Activated CD8-positive, alpha-beta memory T cell treated with anti-CD3 and anti-CD28 coated beads for 48 hours (primary cell): Measurements from ENCODE around the gene PLEKHG4.
A peak's percentile ranks its signal among the peaks of the same experiment; 100 is the strongest.

Experiments
- DNase-seq, 3 experiments: peaks; one replicate each; pipeline ENCODE4 v3.0.0-alpha.2; 2020; ENCODE audit warnings: low read depth in 2 of 3, low spot score in 2 of 3

Gene PLEKHG4

DNA sequence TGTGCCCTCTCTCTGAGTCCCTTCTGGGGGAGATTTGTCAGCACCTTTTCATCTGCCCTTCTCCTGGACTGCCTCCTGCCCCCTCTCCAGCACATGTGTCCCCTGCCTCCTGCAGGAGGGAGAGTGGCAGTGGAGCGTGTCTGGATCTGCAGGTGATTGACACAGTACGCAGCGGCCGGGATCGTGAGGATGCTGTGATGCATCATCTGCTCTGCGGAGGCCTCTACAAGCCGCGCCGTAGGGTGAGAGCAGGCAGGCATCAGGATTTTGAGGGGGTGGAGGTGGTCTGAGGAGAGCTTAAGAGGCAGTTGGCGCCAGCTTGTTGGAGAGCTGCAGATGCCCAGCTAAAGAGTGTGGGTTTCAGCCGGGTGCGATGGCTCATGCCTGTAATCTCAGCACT, 19.6 kb upstream of the PLEKHG4 start:
- DNase-seq: no peak

DNA sequence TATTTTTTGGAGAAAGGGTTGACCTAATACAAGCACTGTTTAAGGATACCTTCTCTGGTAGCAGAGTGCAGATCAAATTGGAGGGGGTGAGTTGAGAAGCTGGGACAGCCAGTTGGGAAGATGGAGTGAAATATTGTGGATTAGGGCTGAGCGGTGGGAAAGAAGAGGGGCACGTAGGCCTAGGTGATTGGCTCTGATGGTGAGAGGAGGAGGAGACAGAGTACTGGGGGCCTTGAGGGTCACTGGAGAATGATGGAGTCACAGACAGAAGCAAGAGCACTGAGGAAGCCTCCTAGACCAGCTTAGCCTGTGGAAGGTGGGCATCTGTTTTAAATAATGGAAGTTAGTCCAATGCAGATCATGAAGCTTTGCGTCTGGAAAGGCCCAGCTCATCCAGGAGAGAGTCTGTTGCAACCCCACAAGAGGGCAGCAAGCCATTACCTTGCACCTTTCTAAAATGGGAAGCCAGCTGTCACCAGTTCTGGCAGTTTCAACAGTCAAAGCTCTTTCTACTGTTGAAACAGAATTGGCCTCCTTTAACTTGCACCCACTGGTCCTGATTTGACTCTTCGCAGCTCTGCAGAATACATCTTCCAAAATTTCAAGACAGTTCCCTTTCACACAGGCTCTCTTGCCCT, 18.8 kb upstream of the PLEKHG4 start:
- DNase-seq: no peak

DNA sequence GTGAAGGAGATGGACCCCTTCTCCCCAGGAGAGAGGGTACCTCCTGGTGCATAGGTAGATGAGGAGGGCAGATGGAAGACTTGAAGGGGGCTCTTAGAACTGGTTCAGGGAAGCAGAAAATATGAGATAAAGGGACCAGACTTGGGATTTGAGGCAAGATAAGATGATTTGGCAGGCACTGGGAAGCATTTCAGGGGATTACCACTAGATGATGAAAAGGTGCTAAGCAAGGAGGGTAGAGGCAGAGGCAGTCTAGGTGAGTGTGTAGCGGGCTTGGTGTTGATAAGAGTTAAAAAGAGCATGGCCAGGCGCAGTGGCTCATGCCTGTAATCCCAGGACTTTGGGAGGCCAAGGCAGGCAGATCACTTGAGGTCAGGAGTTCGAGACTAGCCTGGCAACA, 16.1 kb upstream of the PLEKHG4 start:
- DNase-seq: no peak

DNA sequence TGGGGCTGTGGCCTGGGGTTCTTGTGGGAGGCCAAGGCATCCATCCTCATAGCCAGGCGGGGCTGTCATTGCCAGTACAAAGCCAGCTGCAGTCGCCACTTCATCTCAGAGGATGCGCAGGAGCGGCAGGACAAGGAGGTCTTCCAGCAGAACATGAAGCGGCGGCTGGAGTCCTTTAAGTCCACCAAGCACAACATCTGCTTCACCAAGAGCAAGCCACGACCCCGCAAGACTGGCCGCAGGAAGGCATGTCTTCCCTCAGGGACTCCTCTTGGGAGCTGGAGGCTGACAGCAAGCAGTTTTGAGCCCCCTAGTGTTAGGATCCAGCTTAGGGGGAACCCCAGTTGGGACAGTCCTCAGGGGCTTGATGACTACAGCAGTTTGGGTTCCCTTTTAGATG, 15.1 kb upstream of the PLEKHG4 start:
- DNase-seq: no peak

DNA sequence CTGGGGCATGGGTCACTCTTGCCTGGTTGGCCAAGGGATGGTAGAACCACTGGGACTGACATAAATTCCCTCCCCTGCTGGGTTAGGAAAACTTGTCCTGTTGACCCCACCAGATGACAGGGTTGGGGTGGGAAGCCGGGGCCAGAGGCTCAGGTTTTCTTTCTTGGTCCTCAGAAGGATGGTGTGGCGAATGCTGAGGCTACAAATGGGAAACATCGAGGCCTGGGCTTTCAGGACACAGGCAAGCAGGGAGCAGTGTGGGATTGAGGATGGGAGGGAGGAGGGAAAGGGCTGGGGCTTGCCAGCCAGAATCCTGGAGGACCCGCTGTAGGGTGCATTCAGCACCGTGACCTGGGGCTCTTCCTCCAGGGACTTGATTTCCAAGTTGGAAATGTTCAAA, 14.5 kb upstream of the PLEKHG4 start:
- DNase-seq: no peak

DNA sequence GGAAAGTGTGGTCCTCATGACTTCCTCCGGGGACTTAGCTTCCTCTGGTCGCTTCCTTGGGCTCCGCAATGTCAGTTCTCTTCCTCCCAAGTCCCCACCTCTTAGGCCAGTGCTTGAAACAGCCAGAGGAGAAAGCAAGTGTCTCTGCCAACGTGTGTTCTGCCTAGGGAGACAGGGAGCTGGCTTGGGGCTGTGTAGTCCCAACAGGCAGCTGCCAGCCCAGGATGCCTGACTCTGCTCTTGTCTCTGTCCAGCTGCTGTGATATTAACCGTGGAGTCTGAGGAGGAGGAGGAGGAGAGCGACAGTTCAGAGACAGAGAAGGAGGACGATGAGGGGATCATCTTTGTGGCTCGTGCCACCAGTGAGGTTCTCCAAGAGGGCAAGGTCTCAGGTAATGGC, 13.5 kb upstream of the PLEKHG4 start:
- no peak for DNase-seq

DNA sequence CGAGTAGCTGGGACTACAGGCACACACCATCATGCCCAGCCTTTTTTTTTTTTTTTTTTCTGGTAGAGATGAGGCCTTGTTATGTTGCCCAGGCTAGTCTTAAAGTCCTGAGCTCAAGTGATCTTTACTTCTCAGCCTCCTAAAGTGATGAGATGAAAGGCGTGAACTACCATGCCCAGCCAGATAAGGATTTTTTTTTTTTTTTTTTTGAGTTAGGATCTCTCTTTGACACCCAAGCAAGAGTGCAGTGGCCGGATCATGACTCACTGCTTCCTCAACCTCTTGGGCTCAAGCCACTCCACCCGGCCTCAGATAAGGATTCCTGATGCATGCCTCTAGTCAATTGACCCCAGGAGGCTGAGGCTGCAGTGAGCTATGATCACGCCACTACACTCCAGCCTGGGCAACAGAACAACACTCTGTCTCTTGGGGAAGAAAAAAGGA, 11.2 kb upstream of the PLEKHG4 start:
- no peak for DNase-seq

DNA sequence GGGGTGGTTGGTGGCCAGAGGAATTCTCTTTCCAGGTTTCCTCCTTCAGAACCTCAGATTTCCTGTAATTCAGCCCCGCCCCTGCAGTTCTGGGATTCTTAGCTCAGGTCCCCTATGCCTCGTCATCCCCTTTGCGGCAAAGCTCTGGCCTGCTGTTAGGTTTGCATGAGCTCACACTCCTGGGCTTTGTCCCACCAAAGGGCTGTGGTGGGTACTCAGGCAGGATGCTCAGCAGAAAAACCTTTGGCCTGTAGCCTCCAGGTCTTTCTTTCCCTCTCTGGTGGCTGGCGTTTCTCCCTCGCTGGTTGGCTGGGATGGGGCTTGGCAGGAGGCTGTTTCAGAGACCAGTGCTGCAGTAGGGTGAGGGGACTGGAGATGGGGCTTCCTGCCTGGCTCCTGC, 9.6 kb upstream of the PLEKHG4 start:
- no peak for DNase-seq

DNA sequence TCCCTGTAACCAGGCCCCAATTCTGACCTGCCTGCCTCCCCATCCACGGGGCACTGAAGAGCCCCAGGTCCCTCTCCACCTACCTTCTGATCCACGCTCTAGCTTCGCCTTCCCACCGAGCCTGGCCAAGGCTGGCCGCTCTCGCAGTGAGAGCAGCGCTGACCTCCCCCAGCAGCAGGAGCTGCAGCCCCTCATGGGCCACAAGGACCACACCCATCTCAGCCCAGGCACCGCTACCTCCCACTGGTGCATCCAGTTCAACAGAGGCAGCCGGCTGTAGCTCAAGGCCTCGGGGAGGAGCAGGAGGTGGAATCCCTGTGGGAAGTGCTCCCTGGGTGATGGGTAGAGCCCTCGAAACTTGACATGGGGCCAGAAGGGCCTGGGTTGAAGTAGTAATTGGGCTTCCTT, 8.4 kb upstream of the PLEKHG4 start:
- DNase-seq: no peak

DNA sequence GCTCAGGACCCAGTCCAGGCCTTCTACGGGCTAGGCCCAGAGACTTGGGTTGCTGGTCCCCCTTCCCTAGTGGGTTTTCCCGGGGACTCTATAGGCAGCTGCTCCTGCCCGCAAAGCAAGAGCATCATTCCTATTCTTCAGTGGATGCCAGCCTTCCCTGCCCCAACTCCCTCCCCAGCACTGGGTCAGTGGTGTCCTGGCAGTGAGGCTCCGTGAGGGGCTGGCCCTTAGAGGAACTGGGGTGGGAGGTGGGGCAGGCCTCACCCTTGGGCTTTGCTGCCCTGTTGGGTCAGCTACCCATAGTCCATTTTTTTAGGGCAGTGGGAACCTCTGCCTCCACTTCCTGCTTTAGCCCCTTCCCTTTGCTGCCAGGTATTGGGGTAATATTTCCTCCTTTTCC, 7.9 kb upstream of the PLEKHG4 start:
- no peak for DNase-seq

DNA sequence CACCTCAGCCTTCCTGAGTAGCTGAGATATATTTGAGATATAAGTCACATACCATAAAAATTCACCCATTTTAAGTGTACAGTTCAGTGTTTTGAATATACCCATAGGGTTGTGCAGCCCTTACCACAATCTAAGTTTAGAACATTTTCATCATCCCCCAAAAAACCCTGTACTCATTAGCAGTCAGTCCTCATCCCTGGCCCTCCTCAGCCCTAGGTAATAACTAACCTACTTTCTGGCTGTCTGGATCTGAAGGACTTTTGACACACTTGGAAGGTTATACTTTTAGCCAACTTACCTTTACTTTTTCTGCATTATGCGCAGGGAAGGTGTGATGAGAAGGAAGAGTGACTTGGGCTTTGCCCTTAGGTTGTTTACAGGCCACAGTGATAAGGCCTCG, 4.0 kb upstream of the PLEKHG4 start:
- DNase-seq: no peak

DNA sequence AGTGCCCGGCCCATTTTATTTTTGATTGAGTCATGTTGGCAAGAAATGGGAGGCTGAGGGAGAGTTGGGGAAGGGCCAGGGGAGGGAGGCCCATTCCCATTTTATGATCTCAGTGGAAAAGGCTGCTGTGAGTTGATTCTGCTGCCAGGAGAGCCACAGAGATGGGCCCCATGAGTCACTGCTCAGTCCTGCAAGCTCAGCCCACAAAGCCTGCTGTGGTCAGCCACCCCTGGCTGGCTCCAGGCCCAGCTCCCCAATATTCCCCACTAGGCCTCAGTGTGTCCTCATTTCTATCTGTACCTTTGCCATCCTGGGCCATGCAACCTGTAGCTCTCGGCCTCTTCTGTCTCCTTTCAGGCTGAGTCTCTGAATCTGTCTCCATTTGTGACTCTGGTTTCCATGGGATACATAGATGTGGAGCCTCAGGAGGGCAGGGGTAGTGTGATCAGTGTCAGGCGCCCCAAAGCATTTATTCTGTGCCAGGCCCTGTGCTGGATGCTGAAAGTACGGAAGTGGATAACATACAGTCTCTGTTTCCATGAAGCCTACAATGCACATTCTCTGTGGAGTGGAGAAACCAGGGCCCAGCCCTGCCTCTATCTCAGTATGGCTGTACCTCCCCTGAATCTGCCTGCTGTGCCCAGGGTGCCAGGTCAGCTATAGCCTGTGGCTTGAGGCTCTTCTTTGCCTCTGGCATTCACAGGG, 1.9 kb upstream of the PLEKHG4 start:
- DNase-seq: no peak

DNA sequence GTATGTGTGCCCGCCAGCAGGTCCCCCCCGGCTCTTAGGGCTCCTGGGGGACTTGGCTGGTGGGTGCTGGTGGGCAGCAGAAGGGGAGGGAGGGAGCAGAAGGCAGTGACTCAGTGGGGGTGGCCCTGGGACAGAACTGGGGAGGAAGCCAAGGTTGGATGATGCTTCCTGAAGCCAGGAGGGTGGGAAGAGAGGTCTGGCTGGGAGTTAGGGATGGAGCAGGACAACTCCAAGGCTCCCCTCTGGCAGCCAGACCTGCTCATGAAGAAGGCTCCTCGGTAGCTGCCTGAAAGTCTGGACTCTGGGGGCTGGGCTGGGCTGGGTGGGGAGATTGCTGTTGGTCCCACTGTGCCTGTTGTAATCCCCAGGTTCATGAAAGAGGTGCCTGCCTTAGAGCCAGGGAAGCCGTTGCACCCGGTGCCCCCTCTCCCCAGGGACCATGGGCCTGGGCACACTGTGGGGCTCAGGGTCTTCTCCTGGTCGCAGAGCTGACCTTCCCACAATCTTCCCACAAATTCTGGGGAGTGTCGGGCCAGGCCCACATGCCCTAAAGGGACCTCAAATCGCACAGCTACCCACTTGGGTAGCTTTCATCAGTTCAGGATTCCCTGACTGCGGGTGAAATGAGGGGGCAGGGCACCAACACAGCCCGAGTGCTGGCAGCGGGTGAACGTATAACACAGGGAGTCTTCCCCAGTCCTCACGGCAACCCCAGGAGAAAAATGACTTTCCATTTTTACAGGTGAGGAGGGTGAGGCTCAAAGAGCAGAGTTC, 1.1 kb upstream of the PLEKHG4 start:
- no peak for DNase-seq

DNA sequence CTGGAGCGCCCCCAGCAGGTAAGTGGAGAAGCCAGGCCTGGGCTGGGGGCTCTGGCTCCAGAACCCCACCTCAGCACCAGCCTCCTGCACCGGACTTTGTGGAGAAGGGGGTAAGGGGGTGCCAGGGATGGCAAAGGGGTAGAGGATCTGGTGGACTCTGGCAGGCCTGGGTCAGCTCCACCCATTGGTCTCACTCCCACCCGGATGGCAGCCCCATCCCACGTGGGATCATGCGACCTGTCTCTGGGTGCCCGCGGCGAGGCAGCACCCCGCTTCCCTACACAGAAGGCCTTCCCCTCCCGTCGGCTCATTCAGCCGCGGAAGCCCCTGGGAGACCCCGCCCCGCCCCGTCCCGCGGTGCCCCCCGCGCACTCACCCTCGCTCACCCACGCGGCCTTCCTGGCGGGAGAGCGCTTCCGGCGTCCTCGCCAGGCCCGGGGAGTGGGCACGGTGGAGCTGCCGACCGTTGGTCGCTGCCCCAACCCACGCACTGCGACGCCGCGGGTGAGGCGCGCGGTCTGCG, 498 bp upstream of the PLEKHG4 start:
- DNase-seq: peak in 1 of 3 experiments; percentile 77

DNA sequence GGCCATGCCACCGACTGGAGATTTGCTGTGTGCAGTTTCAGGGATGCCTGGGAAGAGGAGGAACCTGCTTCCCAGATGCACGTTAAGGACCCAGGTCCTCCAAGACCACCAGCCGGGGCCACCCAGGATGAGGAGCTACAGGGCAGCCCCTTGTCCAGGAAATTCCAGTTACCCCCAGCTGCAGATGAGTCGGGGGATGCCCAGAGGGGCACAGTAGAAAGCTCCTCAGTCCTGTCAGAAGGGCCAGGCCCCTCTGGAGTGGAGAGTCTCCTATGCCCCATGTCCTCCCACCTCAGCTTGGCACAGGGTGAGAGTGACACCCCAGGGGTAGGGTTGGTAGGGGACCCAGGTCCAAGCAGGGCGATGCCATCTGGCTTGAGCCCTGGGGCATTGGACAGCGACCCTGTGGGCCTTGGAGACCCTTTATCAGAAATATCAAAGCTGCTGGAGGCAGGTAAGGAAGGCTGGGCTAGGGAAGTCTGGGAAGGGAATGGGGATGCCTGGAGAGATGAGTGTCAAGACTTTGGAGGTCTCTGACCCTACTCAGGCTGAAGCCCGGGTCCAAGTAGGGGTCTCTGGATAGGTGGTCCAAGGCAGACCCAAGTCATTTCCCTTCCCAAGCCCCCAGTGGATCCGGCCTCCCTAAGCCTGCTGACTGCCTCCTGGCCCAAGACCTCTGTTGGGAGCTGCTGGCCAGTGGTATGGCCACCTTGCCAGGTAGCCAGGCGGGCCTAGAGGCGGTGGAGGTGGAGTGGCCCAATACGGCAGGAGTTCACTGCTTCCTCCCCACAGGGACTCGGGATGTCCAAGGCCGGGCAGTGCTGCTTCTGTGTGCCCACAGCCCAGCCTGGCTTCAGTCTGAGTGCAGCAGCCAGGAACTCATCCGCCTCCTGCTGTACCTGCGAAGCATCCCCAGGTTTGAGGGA, 1.0 kb downstream of the PLEKHG4 start:
- DNase-seq: no peak

DNA sequence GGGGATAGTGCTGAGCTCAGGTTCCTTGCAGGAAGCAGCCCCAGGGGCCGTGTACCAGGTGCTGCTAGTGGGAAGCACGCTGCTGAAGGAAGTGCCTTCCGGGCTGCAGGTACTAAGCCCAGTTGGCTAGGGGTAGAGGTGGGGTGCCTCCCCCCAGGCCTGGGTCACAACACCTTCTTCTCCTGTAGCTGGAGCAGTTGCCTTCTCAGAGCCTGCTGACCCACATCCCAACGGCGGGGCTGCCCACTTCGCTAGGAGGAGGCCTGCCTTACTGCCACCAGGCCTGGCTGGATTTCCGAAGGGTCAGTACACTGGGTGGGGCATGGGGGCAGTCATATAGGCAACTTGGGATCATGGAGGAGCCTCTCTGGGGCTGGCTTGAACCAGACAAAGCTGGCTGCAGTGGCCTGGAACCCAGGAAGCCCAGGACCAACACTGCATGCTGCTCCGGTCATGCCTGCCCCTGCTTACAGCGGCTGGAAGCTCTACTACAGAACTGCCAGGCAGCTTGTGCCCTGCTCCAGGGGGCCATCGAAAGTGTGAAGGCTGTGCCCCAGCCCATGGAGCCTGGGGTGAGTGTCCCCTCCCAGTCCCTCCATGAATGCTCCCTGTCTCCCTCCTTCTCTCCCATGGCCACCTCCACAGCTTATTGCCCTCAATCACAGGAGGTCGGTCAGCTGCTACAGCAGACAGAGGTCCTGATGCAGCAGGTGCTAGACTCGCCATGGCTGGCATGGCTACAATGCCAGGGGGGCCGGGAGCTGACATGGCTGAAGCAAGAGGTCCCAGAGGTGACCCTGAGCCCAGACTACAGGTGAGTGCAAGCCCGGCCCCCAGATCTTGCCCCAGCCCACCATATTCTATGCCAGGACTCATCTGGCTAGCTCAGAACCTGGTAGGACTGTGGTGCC, 2.5 kb downstream of the PLEKHG4 start:
- no peak for DNase-seq

DNA sequence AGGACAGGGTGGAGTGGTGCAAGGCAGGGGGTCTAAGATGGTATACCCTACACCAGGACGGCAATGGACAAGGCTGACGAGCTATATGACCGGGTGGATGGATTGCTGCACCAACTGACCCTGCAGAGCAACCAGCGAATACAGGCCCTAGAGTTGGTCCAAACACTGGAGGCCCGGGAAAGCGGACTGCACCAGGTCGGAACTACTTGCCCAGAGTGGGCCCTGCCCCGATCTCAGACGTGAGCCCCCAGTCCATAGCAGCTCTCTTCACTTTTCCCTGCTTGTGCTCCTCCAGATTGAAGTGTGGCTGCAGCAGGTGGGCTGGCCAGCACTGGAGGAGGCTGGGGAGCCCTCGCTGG, 3.1 kb downstream of the PLEKHG4 start:
- DNase-seq: no peak

DNA sequence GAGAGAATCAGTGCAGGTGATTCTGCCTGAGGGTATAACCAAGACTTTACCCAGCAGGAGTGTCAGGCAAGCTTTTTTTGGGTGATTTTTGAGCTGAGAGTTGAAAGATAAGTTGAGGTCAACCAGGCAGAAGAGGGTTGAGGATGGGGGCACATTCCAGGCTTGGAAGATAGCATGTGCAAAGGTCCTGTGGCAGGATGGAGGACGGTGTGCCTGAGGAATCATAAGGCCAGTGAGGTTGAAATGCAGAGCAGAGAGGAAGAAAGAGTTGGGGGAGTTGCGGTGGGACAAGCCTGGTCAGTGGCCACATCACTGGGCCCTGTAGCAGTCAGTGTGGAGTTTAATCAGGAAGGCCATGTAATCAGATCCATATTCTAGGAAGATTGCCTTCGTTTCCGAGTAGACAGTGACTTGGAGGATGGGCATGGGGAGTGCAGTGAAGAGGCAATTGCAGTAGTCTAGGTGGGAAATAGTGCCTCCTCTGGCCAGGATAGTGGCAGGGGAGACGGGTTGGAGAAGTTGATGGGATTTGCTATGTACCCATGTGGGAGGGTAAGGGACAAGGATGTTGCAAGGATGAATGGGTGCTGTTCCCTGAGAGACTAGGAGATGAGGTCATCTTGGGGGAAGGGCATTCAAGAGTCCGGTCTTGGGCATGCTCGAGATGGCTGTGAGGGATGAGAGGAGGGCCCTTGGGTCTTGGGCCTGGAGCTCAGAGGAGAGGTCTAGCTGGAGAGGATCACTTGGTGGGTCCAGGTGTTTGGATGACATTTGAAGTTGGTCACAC, 3.9 kb downstream of the PLEKHG4 start:
- no peak for DNase-seq

DNA sequence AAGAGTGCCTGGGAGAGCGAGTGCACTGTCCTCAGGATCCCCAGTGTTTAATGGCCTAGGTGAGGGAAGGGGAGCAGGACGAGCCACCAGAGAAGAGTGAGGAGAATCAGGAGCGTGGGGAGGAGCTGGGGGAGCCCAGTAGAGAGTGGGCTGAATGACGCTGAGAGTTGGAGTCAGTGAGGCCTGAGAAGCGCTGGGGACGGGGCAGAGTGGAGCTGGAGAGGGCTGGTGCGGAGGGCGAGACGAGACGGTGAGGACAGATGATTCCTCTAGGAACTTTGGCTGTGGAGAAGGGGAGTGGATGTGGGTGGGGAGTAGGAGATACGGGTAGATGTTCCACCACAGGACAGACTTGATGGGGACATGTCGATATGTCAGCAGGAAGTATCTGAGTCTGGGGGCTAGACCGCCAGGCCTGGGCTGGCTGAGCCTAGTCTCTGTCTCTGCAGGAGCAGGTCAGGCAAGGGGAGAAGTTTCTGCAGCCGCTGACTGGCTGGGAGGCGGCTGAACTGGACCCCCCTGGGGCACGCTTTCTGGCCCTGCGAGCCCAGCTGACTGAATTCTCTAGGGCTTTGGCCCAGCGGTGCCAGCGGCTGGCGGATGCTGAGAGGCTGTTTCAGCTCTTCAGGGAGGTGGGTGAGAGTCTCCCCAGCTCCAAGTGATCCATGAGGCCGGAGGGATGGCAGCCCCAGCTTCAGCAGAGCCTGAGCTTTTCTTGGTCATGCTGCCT, 4.7 kb downstream of the PLEKHG4 start:
- no peak for DNase-seq
